ENCODE measurements around the gene SDR42E2.

Gene SDR42E2

DNA sequence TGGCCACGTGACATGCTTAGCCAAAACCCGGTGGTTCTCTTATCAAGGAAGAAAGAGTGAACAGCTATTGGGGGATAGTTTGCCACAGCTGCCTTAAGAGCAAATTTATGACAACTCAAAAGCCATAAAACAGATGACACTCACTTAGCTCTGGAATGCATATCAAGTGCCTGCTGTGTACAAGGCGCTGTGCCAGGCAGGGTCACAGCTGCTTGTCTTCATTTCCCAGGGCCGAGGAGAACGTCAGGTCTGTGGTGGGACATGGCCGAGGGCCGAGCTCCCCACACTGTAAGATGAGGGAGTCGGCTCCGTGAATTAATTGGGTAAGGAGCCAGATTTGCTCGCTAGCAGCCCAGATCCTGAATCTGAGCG is 57.7 kb downstream of the SDR42E2 start:
- no peak for DNase-seq (ENCODE audit: low read depth)
- no peak overlapping the region for H3K4me3 ChIP-seq (ENCODE audit: low read length)
- TF ChIP-seq, protein P1, sequence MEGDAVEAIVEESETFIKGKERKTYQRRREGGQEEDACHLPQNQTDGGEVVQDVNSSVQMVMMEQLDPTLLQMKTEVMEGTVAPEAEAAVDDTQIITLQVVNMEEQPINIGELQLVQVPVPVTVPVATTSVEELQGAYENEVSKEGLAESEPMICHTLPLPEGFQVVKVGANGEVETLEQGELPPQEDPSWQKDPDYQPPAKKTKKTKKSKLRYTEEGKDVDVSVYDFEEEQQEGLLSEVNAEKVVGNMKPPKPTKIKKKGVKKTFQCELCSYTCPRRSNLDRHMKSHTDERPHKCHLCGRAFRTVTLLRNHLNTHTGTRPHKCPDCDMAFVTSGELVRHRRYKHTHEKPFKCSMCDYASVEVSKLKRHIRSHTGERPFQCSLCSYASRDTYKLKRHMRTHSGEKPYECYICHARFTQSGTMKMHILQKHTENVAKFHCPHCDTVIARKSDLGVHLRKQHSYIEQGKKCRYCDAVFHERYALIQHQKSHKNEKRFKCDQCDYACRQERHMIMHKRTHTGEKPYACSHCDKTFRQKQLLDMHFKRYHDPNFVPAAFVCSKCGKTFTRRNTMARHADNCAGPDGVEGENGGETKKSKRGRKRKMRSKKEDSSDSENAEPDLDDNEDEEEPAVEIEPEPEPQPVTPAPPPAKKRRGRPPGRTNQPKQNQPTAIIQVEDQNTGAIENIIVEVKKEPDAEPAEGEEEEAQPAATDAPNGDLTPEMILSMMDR (IDR thresholded peaks at IDR 0.05; ENCODE audit: insufficient read depth, low read depth, low read length, missing control alignments), result no peak

DNA sequence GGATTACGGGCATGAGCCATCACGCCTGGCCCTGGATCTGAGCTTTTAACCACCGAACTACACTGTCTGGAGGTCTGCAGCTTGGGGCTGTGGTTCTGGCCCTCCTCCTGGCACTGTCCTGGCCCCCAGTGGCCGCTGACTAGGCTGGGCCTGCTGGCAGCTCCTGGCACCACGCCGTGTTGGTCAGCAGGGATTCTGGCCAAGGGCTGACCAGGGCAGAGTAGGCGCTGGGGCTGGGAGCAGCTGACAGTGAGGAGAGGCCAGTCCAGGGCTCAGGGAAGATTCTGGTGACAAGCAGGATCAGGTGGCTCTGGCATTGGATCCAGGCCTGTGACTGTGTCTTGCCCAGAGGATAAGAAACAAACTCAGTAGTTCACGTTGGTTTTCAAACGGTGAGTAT is 58.4 kb downstream of the SDR42E2 start:
- no peak overlapping the region for H3K4me3 ChIP-seq (ENCODE audit: low read length)
- no peak for DNase-seq (ENCODE audit: low read depth)
- TF ChIP-seq, protein P1 (IDR thresholded peaks at IDR 0.05; ENCODE audit: insufficient read depth, low read depth, low read length, missing control alignments), result no peak

DNA sequence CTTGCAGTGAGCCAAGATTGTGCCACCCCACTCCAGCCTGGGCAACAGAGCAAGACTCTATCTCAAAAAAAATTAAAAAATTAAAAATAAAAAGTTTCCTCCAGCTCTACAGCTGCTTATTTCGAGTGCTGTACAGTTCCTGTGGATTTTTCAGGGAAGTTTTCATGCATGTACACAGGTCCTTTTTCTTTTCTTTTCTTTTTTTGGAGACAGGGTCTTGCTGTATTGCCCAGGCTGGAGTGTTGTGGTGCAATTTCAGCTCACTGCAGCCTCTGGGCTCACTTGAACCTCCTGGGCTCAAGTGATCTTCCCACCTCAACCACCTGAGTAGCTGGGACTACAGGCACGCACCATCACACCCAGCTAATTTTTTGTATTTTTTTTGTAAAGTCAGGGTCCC is 59.7 kb downstream of the SDR42E2 start:
- H3K4me3 ChIP-seq (ENCODE audit: low read length), result no peak overlapping the region
- TF ChIP-seq, protein P1 (IDR thresholded peaks at IDR 0.05; ENCODE audit: insufficient read depth, low read depth, low read length, missing control alignments), result no peak
- DNase-seq (ENCODE audit: low read depth), result no peak

DNA sequence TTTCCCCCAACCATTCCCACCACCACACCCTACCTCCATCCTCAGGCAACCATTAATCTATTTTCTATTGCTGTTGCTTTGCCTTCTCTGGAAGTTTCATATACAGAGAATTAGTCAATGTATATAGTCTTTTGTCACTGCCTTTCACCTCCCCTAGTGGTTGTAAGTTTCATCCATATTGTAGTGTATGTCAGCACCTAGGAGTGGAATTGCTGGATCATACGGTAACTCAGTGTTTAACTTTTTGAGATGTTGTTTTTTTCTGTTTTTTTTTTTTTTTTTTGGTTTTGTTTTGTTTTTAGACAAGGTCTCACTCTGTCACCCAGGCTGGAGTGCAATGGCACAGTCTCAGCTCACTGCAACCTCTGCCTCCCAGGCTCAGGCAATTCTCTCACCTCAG is 60.7 kb downstream of the SDR42E2 start:
- DNase-seq (ENCODE audit: low read depth), result no peak
- no peak overlapping the region for H3K4me3 ChIP-seq (ENCODE audit: low read length)
- TF ChIP-seq, protein P1 (IDR thresholded peaks at IDR 0.05; ENCODE audit: insufficient read depth, low read depth, low read length, missing control alignments), result no peak

DNA sequence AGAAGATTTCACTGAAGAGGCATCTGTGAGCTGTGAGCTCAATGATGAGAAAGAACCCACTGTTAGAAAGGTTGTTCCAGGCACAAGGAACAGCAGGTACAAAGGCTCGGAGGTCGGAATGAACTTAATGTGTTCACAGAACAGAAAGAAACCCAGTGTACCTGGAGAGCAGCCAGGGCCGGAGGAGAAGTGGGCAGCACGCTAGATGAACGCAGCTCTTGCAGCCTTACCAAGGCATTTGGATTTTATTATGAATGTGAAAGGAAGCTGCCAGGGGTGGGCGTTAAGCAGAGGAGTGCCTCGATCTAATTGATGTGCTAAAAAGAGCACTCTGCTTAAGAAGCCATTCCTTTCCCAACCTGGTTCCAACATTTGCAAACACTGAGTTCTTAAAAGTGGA is 62.8 kb downstream of the SDR42E2 start:
- TF ChIP-seq, protein P1 (IDR thresholded peaks at IDR 0.05; ENCODE audit: insufficient read depth, low read depth, low read length, missing control alignments), result no peak
- no peak for DNase-seq (ENCODE audit: low read depth)
- H3K4me3 ChIP-seq (ENCODE audit: low read length), result no peak overlapping the region

DNA sequence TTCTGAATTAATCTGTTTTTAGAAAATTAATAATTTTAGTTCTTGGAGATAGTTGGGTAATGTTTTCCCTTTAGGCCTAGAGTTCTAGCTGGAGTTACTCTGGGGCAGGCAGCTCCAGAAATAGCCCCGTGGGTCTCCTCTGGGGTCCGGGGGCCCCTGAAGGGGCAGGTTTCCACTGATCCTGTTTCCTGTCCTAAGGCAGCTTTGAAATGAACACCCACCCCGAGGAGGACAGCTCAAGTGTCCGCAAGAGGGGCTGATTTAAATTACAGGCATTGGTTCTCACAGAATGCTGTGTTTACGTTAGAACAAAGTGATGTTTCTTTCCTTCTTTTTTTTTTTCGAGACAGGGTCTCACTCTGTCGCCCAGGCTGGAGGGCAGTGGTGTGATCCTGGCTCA is 67.6 kb downstream of the SDR42E2 start:
- H3K4me3 ChIP-seq (ENCODE audit: low read length), result no peak overlapping the region
- no peak for DNase-seq (ENCODE audit: low read depth)
- TF ChIP-seq, protein P1 (IDR thresholded peaks at IDR 0.05; ENCODE audit: insufficient read depth, low read depth, low read length, missing control alignments), result no peak

DNA sequence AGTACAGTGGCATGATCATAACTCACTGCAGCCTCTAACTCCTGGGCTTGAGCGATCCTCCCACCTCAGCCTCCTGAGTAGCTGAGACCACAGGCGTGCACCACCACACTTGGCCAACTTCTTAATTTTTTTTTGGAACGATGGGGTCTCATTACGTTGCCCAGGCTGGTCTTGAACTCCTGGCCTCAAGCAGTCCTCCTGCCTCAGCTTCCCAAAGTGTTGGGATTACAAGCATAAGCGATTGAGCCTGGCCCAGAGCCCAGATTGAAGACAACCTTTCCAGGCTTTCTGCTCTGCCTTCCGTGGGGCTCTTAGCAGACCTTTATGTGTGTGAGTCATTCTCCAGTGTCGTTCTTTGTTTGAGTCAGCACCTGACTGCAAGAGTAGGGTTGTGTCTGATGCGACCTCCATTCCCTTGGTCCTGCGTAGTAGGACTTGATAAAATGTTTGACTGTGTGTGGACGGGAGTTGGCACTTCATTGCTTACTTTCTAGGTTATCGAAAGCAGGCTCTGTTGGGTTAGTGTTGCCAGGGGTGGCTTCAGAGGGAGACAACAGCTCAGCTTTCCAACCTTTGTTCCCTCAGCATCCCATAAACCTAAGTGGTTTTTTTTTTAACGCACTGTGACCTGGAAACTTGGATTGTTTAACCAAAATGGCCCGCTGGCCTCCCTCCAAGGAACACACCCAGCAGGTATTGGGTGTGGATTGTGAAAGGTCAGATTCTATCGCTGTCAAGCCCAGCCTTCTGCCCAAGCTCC is 70.2 kb downstream of the SDR42E2 start:
- peak; percentile 78 for DNase-seq (ENCODE audit: low read depth)
- H3K4me3 ChIP-seq (ENCODE audit: low read length), result no peak overlapping the region
- TF ChIP-seq, protein P1 (IDR thresholded peaks at IDR 0.05; ENCODE audit: insufficient read depth, low read depth, low read length, missing control alignments), result no peak
